Large intestine (tissue), 3 donors: ENCODE results near the gene GPD1L. TPM values are rescaled to one million over a fixed set of nuclear protein-coding genes. Genes with fewer than 3 reads are reported as not detected.
A peak's percentile ranks its signal among the peaks of the same experiment; 100 is the strongest.
"Not testable (repeated sequence)": the region's sequence is repeated elsewhere in the genome, so short reads cannot be mapped to it uniquely, and the experiment has no call there.

ENCODE experiments used
- DNase-seq, 2 donors: peaks; one replicate each; pipeline versions ENCODE4 v3.0.0 to v3.0.0-alpha.2; 2013
- H3K27ac ChIP-seq: one replicate; pipeline ENCODE4 v1.5.1; 2013; ENCODE audit warnings: low read length
- H3K27me3 ChIP-seq: 2 replicates; pipeline ENCODE4 v1.6.1; 2013; ENCODE audit warnings: low read length; ENCODE audit not compliant: control insufficient read depth, insufficient read depth
- H3K36me3 ChIP-seq: 2 replicates; pipeline ENCODE4 v1.6.1; 2013; ENCODE audit warnings: low read length; ENCODE audit not compliant: control insufficient read depth, insufficient read depth
- H3K4me1 ChIP-seq: one replicate; pipeline ENCODE4 v1.6.1; 2013; ENCODE audit warnings: low read length; ENCODE audit not compliant: control insufficient read depth, insufficient read depth
- H3K4me3 ChIP-seq: one replicate; pipeline ENCODE4 v1.5.1; 2013; ENCODE audit warnings: low read length
- H3K9me3 ChIP-seq: one replicate; pipeline ENCODE4 v1.6.1; 2013; ENCODE audit warnings: mild to moderate bottlenecking, low read depth, low read length, moderate library complexity; ENCODE audit not compliant: control insufficient read depth
- whole genome bisulfite sequencing: methylation state at CpG from one replicate; pipeline ENCODE4 v1.1.5; 2013; ENCODE audit warnings: low lambda C conversion rate; ENCODE audit not compliant: insufficient coverage; 5-methylcytosine and 5-hydroxymethylcytosine counted together
- polyA plus RNA-seq: library from polyadenylated mRNA; unstranded; fragments of 120-200 nt; gene quantifications from one replicate; pipeline ENCODE4 v1.2.1, GENCODE V29; 2013

The GPD1L gene
- polyA plus RNA-seq, 1 donor: 17.5 TPM

- H3K9me3 ChIP-seq: no peaks in the 10 kb centered on the region
- H3K27me3 ChIP-seq: no peaks in the 10 kb centered on the region
- DNase-seq: peak; percentile 65 to 77
- no peak overlapping the region for H3K27ac ChIP-seq
- WGBS: no CpG with 5 or more reads among the region's 5 CpGs
- no peak overlapping the region for H3K4me3 ChIP-seq
- H3K36me3 ChIP-seq: no peaks in the 10 kb centered on the region
- H3K4me1 ChIP-seq: no peaks in the 10 kb centered on the region
These were observed 71.3 kb downstream of the GPD1L start for GRCh38 chr3:32177702-32178198.

GRCh38 chr3:32180141-32180784 is 73.8 kb downstream of the GPD1L start:
- Histone ChIP-seq H3K4me3 (no peak overlapping the region), H3K4me1 (no peaks in the 10 kb centered on the region), H3K27me3 (no peaks in the 10 kb centered on the region), H3K9me3 (no peaks in the 10 kb centered on the region), H3K36me3 (no peaks in the 10 kb centered on the region), H3K27ac (no peak overlapping the region)
- WGBS: 50% methylated on average over 1 of the region's 7 CpGs
- no peak for DNase-seq

DNA sequence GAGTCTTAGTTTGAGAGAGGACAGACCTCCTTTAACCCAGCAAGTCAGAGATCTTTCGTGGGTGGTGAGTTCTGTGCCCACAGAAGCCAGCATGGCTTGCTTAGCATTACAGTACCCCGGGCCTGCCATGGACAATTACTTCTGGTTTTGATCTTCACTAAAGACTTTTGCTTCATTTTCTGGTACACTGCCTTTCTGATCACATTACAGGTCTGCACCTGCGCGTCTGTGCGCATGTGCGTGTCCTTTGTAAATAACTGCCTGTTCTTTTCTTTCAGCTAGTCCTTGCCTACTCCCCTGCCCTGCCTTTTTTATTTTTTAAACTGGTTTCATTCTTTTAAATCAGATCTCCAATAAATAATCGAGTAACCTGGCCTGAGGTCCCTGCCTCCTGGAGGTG is 74.9 kb downstream of the GPD1L start:
- Histone ChIP-seq H3K36me3 (no peaks in the 10 kb centered on the region), H3K4me3 (no peak overlapping the region), H3K9me3 (no peaks in the 10 kb centered on the region), H3K4me1 (no peaks in the 10 kb centered on the region), H3K27me3 (no peaks in the 10 kb centered on the region), H3K27ac (no peak overlapping the region)
- no peak for DNase-seq
- 95% methylated on average over 4 of the region's 7 CpGs for WGBS

- no peak overlapping the region for H3K27ac ChIP-seq
- WGBS: no CpG with 5 or more reads among the region's 6 CpGs
- H3K36me3 ChIP-seq: no peaks in the 10 kb centered on the region
- DNase-seq: no peak
- no peaks in the 10 kb centered on the region for H3K27me3 ChIP-seq
- H3K4me3 ChIP-seq: no peak overlapping the region
- no peaks in the 10 kb centered on the region for H3K9me3 ChIP-seq
- H3K4me1 ChIP-seq: no peaks in the 10 kb centered on the region
These were observed 75.4 kb downstream of the GPD1L start for GRCh38 chr3:32181796-32182195.

DNA sequence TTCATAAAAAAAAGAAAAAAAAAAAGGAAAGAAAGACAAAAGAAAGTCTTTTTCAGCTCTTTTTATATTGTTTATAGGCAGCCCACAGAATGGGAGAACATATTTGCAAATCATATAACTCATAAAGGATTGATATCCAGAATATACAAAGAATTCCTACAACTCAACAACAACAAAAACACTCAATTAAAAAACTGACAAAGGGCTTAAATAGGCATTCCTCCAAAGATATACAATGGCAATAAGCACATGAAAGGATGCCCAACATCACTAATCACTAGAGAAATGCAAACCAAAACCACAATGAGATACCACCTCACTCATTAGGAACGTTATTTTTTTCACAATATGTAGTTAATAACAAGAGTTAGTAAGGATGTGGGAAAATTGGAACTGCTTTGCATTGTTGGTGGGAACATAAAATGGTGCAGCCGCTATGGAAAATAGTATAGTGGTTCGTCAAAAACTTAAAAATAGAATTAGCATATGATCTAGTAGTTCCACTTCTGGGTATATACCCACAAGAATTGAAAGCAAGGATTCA is 77.8 kb downstream of the GPD1L start:
- H3K36me3 ChIP-seq: no peaks in the 10 kb centered on the region
- no peak for DNase-seq
- H3K4me1 ChIP-seq: no peaks in the 10 kb centered on the region
- no peak overlapping the region for H3K27ac ChIP-seq
- 100% methylated on average over 1 of the region's 3 CpGs for WGBS
- no peaks in the 10 kb centered on the region for H3K27me3 ChIP-seq
- no peak overlapping the region for H3K4me3 ChIP-seq
- H3K9me3 ChIP-seq: no peaks in the 10 kb centered on the region

DNA sequence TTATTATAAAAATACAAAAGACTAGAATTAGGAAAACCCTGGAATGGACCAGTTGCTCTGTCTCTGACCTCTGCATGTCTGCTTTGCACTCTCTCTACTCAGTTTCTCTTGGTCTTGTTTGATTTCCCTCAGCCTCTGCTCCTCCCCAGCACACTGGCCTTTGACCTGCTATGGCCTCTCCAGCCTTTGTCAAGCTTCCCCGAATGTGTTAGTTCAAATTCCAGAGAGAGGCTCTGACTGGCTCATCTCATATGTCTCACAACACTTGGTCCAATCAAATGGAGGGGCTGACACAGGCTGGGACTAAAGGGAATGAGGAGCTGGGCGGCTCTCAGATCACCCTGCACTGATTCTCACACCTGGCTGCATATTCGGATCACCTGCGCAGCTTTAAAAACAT is 79.7 kb downstream of the GPD1L start:
- DNase-seq: no peak
- no peaks in the 10 kb centered on the region for H3K4me1 ChIP-seq
- H3K4me3 ChIP-seq: no peak overlapping the region
- H3K36me3 ChIP-seq: no peaks in the 10 kb centered on the region
- WGBS: no CpG with 5 or more reads among the region's 4 CpGs
- no peaks in the 10 kb centered on the region for H3K9me3 ChIP-seq
- H3K27ac ChIP-seq: no peak overlapping the region
- H3K27me3 ChIP-seq: no peaks in the 10 kb centered on the region

DNA sequence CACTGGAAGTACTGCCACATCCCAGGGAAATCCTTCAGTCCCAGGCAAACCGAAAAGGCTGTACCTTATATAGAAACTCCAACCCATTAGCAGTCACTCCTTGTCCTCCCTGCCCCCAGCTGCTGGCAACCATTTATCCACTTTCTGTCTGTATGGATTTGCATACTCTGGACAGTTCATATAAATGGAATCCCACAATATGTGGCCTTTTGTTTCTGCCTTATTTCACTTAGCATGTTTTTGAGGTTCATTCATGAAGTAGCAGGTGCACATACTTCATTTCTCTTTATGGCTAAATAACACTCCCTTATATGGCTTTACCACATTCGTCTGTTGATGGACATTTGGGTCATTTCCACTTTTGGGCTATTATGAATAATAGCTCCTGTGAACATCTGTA is 80.5 kb downstream of the GPD1L start:
- Histone ChIP-seq H3K27ac (no peak overlapping the region), H3K27me3 (no peaks in the 10 kb centered on the region), H3K9me3 (no peaks in the 10 kb centered on the region), H3K4me3 (no peak overlapping the region), H3K36me3 (no peaks in the 10 kb centered on the region), H3K4me1 (no peaks in the 10 kb centered on the region)
- DNase-seq: no peak
- WGBS: no CpG with 5 or more reads among the region's 2 CpGs

- Histone ChIP-seq H3K27ac (no peak overlapping the region), H3K27me3 (no peaks in the 10 kb centered on the region), H3K9me3 (no peaks in the 10 kb centered on the region), H3K4me3 (no peak overlapping the region), H3K36me3 (no peaks in the 10 kb centered on the region), H3K4me1 (no peaks in the 10 kb centered on the region)
- WGBS: no CpG with 5 or more reads among the region's 3 CpGs
- DNase-seq: no peak
These were observed 83.3 kb downstream of the GPD1L start for GRCh38 chr3:32189693-32190092.

DNA sequence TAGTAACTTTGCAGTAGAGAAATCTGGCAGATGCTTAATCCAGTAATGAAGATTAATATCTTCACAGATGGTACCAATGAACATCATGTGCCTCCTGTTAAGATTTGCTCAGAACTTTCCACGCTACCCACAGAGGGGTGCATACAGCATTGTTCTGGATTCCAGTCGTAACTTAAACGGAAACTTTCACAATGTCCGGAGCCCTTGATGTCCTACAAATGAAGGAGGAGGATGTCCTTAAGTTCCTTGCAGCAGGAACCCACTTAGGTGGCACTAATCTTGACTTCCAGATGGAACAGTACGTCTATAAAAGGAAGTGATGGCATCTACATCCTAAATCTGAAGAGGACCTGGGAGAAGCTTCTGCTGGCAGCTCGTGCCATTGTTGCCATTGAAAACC is 84.1 kb downstream of the GPD1L start:
- not testable (repeated sequence) for H3K4me3 ChIP-seq, H3K4me1 ChIP-seq, H3K27ac ChIP-seq, H3K9me3 ChIP-seq, H3K36me3 ChIP-seq, H3K27me3 ChIP-seq, DNase-seq
- WGBS: no CpG with 5 or more reads among the region's 6 CpGs

DNA sequence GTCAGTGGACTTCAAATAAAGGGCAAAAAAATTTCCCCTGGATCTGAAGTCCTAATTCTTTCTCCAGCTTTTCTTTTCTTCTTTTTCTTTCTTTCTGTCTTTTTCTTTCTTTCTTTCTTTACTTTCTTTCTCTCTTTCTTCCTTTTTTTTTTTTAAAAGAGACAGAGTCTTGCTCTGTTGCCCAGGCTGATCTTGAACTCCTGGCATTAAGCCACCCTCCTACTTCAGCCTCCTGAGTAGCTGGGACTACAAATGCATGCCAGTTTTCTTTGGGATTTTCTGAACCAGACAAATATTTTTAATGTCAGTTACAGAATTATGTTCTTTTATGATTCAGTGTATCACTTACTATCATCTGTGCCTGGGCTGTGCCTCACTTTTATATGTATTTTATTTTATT is 86.7 kb downstream of the GPD1L start:
- Histone ChIP-seq H3K36me3 (no peaks in the 10 kb centered on the region), H3K4me1 (no peaks in the 10 kb centered on the region), H3K27ac (no peak overlapping the region), H3K27me3 (no peaks in the 10 kb centered on the region), H3K4me3 (no peak overlapping the region), H3K9me3 (no peaks in the 10 kb centered on the region)
- no peak for DNase-seq

DNA sequence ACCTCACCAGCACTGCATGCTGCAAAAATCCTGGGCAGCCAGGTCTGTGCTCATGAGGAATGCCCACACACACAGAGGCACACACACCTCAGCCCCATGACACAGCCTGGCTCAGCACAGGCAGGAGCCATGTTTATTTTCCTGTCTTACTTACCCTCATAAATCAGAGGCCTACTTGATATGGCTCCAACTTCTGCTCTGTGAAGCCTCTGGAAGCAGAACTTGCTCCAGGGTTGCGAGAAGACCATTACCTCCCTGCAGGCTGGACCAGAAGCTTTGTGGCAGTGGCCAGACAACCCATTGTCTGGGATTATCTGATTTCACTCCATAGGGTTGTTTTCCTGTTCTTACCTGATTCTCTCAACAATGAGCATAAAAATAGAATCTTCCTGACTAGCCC is 88.2 kb downstream of the GPD1L start:
- no CpG with 5 or more reads among the region's 1 CpG for WGBS
- Histone ChIP-seq H3K27me3 (no peaks in the 10 kb centered on the region), H3K36me3 (no peaks in the 10 kb centered on the region), H3K27ac (no peak overlapping the region), H3K4me3 (no peak overlapping the region), H3K4me1 (no peaks in the 10 kb centered on the region), H3K9me3 (no peaks in the 10 kb centered on the region)
- no peak for DNase-seq
